Measurements from ENCODE around the gene B4GALNT3.

The B4GALNT3 gene

GRCh38 chr12:541676-542324 lies 82.1 kb downstream of the B4GALNT3 start:
- DNase-seq = peak; percentile 62

GRCh38 chr12:542395-543113 lies 82.8 kb downstream of the B4GALNT3 start:
- peak; percentile 67 for DNase-seq

- no peak for DNase-seq
Measured at GRCh38 chr12:543114-543451, 83.3 kb downstream of the B4GALNT3 start.

- no peak for DNase-seq
Measured at GRCh38 chr12:544142-544541, 84.4 kb downstream of the B4GALNT3 start.

- DNase-seq = no peak
Measured at GRCh38 chr12:544941-545635, 85.3 kb downstream of the B4GALNT3 start.

GRCh38 chr12:545835-546234 lies 86.1 kb downstream of the B4GALNT3 start:
- no peak for DNase-seq

- no peak for DNase-seq
Measured at GRCh38 chr12:546265-546919, 86.7 kb downstream of the B4GALNT3 start.

- peak; percentile 87 for DNase-seq
Measured at GRCh38 chr12:546920-547845, 87.4 kb downstream of the B4GALNT3 start.

- no peak for DNase-seq
Measured at GRCh38 chr12:547883-548470, 88.2 kb downstream of the B4GALNT3 start.

- no peak for DNase-seq
Measured at GRCh38 chr12:549476-550082, 89.8 kb downstream of the B4GALNT3 start.

- no peak for DNase-seq
Measured at GRCh38 chr12:550473-551260, 90.9 kb downstream of the B4GALNT3 start.

- no peak for DNase-seq
Measured at GRCh38 chr12:552466-552865, 92.7 kb downstream of the B4GALNT3 start.

- DNase-seq = no peak
Measured at GRCh38 chr12:553216-554000, 93.7 kb downstream of the B4GALNT3 start.

- DNase-seq = no peak
Measured at GRCh38 chr12:554001-554285, 94.2 kb downstream of the B4GALNT3 start.

- DNase-seq = no peak
Measured at GRCh38 chr12:556498-556897, 96.8 kb downstream of the B4GALNT3 start.

GRCh38 chr12:558580-558979 lies 98.8 kb downstream of the B4GALNT3 start:
- DNase-seq = no peak

- DNase-seq = no peak
Measured at GRCh38 chr12:559208-559905, 99.6 kb downstream of the B4GALNT3 start.

- DNase-seq = no peak
Measured at GRCh38 chr12:559906-560455, 100.2 kb downstream of the B4GALNT3 start.
